Stimulated activated CD8-positive, alpha-beta memory T cell treated with anti-CD3 and anti-CD28 coated beads, Interleukin-12 subunit alpha, Interleukin-12 subunit beta, amount 100 ng/mL, for 24 hours (primary cell): ENCODE results near the gene CNPY2.
"Not testable (repeated sequence)": the region's sequence is repeated elsewhere in the genome, so short reads cannot be mapped to it uniquely, and the experiment has no call there.

Source experiments
- DNase-seq: peaks from one replicate; pipeline ENCODE4 v3.0.0-alpha.2; 2020; ENCODE audit errors: extremely low read depth

Gene CNPY2

DNA sequence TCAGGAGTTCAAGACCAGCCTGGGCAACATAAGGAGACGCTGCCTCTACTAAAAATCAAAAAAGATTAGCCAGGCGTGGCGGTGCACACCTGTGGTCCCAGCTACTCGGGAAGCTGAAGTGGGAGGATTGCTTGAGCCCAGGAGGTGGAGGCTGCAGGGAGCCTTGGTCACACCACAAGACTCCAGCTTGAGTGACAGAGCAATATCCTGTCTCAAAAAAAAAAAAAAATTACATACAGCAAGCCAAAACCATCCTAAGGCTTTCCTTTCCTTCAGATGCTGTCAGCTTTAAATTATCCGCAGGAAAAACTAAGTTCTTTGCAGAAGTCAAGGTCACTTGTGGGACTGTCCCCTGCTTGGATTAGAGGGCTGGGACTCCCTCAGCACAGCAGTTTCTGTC is 17.0 kb downstream of the CNPY2 start:
- DNase-seq: no peak

DNA sequence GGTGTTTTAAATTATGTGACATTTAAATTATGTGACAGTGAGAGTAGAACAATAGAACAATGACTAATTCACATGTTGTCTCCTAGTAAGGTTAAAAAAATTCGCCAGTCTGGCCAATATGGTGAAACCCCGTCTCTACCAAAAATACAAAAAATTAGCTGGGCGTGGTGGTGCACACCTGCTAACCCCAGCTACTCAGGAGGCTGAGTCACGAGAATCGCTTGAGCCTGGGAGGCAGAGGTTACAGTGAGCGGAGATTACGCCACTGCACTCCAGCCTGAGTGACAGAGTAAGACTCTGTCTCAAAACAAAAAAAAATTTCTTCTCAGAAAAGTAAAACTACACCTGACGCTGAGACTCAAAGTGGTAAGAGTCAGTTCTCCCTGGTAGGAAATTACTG is 18.4 kb downstream of the CNPY2 start:
- DNase-seq: no peak

DNA sequence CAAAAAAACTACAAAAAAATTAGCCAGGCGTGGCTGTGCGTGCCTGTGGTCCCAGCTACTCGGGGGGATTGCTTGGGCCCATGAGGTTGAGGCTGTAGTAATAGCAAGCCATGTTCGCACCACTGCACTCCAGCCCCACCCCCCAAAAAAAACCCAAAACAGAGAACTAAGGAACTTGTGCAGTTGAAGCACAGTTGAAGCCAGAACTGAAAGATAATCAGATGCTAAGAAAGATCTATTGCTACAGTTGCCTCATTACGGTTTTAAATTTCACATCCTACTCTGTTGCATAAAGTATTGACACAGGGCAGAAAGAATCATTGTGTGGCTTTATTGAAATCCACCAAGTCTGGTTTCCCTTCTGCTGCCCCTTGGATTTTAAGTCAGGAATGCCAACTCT is 19.5 kb downstream of the CNPY2 start:
- DNase-seq: no peak

DNA sequence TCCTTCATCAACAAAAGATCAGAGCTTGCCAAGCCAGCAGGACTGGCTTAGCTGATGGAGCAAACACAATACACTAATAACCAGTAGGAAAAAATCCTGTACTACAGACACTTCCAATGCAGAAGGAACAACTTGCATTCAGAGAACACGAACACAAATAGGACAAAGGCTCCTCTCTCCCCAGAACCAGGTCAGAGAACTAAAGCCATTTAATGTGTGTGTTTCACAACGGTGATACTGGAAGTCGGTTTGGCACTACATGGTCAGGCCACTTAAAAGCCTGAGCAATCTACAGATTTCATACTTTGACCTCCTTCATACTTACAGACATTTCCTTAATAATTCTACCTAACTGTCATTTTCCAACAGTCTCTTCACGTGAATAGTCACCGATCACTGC is 22.0 kb downstream of the CNPY2 start:
- no peak for DNase-seq

DNA sequence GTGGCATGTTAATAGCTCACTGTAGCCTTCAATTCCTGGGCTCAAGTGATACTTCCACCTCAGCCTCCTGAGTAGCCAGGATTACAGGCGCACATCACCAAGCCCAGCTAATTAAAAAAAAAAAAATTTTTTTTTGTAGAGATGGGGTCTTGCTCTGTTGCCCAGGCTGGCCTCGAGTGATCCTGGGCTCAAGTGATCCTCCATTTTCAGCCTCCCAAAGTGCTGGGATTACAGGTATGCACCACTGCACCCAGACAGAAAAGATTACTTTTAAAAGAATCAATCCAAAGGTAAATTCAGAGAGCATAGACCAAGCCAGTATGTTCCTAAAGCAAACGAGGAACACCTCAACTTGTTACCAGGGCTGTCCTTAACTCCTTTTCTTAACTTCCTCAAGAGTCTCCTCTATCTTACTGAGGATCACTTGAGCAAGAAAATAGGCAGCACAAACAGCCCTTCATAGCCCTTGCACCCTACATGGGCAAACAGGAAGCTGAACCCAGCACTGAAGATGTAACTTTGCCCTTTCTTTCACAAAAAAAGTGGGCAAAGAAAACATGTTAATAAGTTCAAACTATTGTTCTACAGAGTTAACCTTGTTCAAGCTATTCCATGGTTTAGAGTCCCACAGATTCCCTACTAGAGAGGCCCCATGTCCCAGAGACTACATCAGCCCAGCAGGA is 26.9 kb downstream of the CNPY2 start:
- DNase-seq: no peak

DNA sequence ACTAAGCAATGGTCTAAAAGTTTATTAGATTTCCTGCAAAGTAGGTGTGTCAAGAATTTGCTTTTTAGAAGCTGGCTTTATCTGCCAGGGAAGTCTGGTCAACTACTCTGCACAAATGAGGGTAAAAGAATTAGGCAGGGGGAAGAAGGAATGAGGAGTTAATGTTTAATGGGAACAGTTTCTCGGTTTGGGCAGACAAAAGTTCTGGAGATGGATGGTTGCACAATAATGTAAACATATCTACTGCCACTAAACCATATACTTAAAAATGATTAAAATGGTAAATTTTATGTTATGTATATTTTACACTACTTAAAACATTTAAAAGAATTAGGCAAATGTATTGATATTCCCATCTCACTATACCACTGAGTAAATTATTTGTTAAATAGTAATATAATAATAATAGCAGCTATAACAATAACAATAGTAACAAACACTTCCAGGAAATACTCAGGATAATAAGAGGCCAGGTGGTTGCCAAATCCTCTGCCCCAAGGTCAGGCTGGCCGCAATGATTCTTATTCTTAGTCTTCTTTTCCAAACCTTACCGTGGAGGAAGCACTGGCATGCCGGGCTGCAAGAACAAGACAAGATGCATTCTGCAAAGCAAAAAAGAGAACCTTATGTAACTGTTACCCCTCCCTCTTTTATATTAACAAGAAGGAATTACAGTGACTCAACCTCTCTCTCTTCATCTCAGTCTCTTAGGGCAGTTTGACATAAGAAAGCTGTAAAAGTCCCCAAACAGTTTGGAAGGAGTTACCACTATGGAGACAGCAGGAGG is 29.6 kb downstream of the CNPY2 start:
- no peak for DNase-seq

DNA sequence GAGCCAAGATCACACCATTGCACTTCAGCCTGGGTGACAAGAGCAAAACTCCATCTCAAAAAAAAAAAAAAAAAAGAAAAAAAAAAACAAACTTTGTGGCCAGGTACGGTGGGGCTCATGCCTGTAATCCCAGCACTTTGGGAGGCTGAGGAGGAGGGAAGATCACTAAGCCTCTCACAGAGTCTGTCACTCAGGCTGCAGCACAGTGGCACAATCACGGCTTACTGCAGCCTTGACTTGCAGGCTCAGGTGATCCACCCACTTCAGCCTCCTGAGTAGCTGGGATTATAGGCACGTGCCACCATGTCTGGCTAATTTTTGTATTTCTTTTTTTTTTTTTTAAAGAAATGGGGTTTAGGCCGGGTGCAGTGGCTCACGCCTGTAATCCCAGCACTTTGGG is 31.5 kb downstream of the CNPY2 start:
- not testable (repeated sequence) for DNase-seq

DNA sequence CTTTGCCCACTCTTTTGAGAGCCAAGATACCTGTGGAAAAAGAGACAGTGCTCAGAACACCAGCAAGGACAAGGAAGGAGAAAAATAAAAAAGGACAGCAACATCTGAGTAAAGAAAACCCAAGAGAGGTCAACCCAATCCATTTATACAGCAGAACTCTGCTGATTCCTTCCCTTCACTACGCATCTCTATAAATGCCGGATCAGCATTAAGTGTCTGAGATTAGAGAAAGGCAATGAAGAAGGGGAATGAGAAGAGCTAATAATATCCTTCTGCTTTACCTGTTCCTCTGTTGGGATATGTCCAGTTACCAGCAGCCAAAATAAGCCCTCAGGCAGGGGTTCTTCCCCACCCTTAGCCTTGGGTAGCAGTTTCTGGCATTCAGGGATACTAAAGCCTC is 33.2 kb downstream of the CNPY2 start:
- no peak for DNase-seq

DNA sequence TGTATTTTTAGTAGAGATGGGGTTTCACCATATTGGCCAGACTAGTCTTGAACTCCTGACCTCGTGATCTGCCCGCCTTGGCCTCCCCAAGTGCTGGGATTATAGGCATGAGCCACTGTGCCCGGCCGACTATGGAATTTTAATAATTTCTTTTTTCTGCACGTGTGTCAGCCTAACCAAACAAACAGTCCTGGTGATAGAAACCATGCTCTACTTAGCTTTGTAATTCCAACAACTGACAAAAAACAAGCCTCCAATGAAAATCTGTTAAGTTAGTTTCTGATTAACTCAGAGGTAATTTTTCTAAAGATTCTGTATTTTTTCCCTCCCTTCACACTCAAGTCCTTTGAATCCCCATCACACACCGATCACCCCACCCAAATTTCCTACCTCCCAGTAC is 33.8 kb downstream of the CNPY2 start:
- no peak for DNase-seq

DNA sequence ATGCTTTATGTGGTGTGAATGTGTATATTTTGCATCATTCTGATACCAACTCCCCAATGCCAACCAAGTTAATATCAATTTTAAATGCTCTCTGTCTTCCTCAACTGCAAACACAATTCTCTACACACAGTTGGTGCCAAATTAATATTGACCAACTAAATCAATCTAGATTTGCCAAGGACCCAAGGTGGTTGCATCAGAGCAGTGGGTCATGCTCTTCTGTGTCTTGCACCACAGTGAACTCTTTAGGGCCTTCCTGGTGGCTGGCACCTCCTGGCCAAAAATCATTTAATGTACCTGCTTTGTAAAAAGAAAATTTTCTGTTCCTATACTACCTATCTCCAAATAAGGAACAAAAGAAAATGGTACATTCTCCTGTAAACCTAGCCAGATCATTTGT is 34.9 kb downstream of the CNPY2 start:
- DNase-seq: no peak

DNA sequence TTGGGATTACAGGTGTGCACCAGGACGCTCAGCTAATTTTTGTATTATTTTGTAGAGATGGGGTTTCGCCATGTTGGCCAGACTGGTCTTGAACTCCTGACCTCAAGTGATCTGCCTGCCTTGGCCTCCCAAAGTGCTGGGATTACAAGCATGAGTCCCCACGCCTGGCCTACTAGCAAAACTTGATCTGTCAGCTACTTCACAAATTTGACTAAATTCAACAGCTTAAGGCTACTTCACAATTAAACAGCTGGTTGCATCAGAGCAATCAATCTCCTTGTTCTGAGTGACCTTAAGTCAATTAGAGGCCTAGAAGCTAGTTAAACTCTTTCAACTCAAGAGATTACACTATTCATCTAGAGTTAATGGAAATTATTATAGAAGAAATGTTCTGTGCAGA is 36.9 kb downstream of the CNPY2 start:
- no peak for DNase-seq

DNA sequence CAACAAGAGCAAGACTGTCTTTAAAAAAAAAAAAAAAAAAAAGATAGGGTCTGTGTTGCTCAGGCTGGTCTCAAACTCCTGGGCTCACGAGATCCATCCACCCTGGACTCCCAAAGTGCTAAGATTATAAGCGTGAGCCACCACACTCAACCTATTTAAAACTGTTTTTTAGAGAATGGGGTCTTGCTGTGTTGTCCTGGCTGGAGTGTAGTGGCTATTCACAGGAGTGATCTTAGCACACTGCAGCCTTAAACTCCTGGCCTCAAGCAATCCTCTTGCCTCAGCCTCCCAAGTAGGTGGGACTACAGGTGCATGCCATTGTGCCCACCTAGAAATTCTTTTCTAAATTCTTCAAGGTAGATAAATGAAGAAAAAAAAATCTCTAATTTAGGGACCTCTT is 41.5 kb downstream of the CNPY2 start:
- no peak for DNase-seq

DNA sequence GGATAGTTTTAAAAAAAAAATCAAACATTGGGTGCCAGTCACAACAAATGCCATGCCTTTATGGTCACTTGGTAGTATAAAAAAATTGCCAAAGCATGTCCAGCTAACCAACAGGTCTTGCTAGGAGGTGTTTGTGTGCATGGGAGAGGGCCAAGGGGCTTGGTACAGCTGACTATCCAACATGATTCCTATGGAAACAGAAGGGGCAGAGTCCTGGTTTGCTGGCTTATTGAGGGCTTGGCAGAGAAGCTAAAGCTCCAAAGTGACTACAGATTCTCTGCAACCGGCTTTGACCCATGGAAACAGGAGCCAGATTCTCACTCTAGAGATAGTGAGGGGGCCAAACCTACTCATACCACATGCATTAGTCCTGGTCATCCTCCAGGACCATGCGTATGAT is 43.3 kb downstream of the CNPY2 start:
- not testable (repeated sequence) for DNase-seq

DNA sequence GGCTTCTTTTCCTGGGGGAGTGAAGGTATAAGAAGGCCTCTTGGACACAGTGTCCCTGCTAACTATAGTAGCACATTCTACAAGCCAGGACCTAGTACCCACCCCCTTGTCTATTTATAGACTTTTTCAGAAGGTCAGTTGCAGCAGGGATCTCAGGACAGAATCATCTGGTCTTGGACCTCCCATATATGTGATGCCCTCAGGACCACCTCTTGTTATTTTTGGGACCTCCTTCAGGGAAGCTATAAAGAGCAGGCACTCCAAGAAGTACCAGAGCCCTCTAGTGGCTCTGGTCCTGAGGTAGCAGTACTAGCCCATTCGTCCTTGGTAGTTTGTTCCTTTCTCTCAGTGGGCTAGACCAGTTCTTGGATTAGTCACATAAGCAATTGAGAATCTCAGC is 44.8 kb downstream of the CNPY2 start:
- DNase-seq: no peak

DNA sequence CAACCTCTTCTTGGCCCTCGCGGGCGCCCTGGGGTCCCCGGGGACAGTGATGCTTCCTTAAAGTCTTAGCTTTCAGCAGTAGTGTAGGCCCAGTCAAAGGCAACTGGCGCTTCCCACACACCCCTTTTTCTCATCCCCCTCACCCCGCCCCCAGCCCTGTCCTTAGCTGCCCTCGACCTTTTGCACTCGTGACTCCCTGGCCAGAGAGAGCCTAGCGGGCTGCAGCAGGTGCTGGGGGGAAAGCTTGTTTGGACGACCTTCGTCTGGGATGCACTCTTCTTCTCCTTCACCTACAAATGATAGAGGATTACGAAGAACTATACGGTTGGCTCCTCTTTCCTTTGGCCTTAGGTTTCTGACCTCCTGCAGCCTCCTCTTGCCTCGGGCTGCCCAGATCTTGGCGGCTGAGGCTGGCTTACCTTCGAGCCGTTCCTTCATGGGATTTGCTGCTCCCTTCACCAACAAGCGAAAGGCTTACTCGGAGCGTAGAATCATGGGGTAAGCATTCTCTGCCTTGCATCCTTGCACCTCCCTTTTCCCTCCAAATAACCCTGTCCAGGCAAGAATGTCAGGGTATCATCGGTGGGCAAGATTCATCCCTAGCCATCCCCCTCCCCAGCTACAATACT is 48.2 kb downstream of the CNPY2 start:
- no peak for DNase-seq

DNA sequence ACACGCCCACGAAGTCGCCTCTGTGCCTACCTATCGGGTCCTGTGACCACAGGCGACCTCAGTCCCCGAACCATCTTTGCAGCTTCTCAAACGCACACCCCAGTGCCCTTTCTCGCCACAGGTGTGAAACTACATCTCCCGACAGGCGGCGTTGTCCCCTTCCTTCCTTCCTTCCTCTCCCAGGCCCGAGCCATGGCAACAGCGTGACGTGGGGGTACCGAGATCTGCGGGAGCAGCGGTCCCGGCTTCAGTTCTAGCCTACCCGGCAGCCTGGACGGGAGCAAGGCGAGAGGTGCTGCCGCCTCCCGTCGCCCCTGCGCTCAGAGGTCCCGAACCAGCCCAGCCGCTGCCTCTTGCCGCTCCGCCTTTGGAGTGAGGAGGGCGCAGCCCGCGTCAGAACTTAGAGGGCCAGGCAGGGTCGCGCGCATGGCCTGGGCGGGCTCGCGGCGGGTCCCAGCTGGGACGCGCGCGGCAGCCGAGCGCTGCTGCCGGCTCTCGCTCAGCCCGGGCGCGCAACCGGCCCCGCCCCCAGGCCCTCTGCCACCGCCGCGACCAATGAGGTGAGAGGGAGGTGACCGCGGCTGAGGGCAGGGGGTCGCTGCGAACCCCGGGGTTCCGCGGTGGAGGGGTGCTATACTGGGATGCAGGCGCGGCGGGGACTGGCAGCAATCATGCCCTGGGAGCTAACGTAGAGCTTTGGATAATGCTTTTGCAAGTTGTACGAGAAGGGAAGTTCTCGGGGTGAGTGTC is 48.9 kb downstream of the CNPY2 start, which contains the start of gene COQ10A:
COQ10A (plus strand) TSS at position 250 of the 750 bp plus-strand sequence; CDS start at position 427, 177 bp downstream.
- peak; percentile 69 for DNase-seq

DNA sequence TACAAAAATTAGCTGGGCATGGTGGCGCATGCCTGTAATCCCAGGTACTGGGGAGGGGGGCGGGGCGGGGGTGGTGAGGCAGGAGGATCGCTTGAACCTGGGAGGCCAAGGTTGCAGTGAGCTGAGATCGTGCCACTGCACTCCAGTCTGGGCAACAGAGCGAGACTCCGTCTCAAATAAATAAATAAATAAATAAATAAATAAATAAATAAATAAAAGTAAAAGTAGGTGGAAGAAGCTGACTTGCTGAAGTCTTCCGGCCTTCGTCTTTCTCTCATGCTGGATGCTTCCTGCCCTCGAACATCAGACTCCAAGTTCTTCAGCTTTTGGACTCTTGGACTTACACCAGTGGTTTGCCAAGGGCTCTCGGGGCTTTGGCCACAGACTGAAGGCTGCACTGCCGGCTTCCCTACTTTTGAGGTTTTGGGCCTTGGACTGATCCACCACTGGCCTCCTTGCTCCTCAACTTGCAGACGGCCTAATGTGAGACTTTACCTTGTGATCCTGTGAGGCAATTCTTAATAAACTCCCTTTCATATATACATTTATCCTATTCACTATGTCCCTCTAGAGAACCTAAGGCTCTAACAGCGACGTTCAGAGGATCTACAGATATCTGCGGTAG is 49.6 kb downstream of the CNPY2 start:
- not testable (repeated sequence) for DNase-seq

DNA sequence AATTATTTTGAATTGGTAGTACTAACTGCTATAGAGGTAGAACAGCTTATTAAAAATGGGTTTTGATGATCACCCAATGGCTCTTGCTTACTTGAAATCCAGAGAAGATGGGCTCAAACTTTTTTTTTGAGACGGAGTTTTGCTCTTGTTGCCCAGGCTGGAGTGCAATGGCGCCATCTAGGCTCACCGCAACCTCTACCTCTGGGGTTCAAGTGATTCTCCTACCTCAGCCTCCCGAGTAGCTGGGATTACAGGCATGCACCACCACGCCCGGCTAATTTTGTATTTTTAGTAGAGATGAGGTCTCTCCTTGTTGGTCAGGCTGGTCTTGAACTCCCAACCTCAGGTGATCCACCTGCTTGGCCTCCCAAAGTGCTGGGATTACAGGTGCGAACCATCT is 52.8 kb downstream of the CNPY2 start:
- not testable (repeated sequence) for DNase-seq

DNA sequence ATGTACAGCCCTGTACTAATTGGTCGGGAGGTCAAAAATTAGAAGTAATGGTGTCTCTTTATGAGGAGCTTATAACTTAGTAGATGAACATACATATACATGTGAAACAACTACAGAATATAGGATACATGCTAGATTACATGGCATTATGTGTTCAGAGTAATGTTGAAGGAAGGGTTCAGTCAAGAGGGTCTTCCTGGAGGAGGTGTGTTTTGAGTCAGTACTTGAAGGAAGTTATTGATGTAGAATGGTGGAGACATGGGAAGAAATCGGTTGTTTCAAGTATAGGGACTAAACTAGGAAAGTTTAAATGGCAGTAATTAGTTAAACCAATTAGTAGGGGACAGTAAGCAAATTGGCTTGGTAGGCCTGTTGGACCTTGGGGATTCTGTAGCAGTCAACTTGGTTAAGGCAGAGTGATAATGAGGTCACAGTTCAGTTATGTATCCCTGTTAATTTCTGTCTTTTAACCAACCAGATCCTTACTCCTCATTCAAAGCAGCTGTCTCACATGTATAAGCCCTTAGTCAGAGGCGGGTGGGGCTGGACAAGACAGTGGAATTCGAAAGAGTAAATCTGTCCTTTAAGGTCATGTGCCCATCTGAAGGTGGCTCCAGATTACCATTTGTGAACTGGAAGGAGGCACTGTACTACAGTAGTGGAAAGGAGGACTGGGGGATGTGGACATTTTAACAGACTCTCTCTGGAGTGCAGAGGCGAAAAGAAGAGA is 54.1 kb downstream of the CNPY2 start:
- no peak for DNase-seq

DNA sequence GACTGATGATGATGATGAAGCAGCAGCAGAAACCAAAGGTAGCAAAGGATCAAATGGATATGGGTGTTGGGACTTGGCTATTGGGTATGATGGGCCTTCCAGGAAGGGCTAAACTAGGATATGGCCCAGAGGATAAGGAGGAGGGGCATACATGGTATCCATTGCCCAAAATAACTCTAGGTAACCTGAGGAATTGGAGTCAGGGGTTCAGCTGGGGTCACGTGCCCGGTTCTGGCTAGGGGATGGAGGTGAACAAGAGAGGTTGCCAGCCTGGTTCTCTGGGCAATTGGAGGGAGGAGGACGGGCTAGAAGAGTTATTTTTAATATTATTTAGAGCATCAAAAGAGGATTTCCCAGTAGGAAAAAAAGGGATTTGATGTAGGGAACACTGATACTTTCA is 54.9 kb downstream of the CNPY2 start:
- DNase-seq: no peak

DNA sequence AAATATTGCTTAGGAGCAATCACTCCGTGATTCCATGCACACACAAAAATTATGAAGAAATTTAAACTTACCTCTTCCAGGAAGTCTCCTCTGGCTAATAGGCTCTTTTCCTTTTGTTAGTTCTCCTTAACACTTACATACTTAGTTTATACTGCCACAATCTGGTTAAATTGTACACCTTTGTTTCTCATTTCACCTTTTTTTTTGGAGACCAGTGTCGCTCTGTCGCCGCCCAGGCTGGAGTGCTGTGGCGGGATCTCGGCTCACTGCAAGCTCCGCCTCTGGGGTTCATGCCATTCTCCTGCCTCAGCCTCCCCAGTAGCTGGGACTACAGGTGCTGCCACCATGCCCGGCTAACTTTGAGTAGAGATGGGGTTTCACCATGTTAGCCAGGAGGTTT is 55.4 kb downstream of the CNPY2 start:
- no peak for DNase-seq
